MM.1S (cell line): ENCODE results near the gene PRR14.

ENCODE experiments used
- CTCF ChIP-seq: fragments of 300-600 bp; sonication (generic); IDR thresholded peaks from 2 replicates; pipeline ENCODE4 v1.5.1; 2016; ENCODE audit warnings: antibody characterized with exemption, low read length, mixed read lengths
- EZH2 ChIP-seq: fragments of 300-600 bp; sonication (generic); optimal IDR thresholded peaks from 2 replicates; pipeline ENCODE3; 2017; ENCODE audit warnings: low read depth, mild to moderate bottlenecking, antibody characterized with exemption, low read length, mixed read lengths
- EZH2phosphoT487 ChIP-seq: fragments of 300-600 bp; sonication (generic); IDR thresholded peaks from 2 replicates; pipeline ENCODE4 v1.6.1; 2018; ENCODE audit warnings: antibody characterized with exemption, low read length

- TF ChIP-seq CTCF (no peak), EZH2 (no peak), EZH2phosphoT487 (no peak)
Observed at GRCh38 chr16:30605158-30605557, 45.6 kb upstream of the PRR14 start.
